ENCODE data around the gene GFER. TPM values are rescaled to one million over a fixed set of nuclear protein-coding genes. Genes with fewer than 3 reads are reported as not detected.

GFER gene
- total RNA-seq, 1 donor = 8.7 TPM

DNA sequence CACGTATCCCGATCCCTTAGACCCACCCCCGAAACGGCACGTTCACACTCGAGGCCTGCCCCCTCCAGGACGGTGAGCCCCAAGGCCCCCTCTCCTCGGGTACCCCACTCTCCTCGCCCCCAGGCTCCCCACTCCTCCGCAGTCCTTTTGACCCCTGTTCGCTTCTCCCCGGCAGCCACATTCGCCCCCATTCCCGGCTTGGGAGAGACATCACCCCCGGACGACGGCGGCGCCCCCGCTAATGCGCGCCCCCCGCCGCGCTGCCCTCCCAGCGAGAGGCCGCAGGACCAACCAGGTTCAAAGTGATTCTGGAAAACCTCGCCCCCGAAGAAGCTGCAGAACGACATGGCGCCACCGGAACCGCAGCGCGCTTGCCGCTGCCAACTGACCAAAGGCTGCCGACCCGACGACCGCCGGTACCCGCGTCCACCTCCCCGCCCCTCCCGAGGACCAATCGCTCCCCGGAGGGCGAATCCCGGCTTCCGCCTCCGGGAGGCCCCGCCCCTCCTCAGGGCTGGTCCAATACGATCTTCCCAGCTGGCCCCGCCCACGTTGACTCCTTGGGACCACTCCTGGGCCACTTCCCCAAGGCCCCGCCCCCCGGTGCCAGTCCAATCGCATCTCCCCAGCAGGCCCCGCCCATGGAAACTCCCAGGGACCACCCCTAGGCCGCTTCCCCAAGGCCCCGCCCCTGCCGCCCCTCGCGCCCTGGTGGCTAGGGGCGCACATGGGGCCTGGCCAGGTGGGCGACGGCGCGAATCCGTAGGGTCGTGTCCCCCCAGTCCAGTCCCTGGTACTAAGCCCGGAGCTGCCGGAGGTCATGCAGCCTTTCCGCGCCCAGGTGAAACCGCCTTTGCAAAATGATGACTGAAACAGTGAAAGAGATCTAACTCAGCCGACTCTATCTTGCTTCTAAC is 40.9 kb upstream of the GFER start, which contains the start of gene MSRB1:
Gene MSRB1, minus strand, starts transcription at position 390 of the 917 bp plus-strand sequence. Its CDS starts 43 bp downstream, at position 347.
- no peaks in the 10 kb centered on the region for H4K20me1 ChIP-seq (ENCODE audit: insufficient read depth, low read length)
- no peaks in the 10 kb centered on the region for H3K27me3 ChIP-seq (ENCODE audit: insufficient read depth, low read length)

DNA sequence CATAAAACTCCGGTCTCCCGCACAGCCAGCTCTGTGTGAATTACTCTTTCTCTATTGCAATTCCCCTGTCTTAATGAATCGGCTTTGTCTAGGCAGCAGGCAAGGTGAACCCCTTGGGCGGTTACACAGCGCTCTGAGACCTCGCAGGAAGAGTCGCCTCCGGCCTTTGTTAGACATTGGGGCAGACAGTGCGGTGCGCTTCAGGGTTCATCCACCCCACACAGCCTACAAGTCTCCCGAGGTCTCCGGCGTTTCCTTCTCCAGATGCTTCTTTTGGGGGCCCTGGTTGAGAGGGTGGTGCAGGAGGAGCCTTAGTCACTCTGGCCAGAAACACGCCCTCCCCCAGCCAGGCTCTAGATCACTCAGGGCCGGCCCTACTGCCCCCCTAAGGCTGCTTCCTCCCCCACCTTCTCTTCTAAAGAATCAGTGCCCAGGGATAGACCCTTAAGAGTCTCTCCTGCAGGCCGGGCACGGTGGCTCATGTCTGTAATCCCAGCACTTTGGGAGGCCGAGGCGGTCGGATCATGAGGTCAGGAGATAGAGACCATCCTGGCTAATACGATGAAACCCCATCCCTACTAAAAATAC is 39.3 kb upstream of the GFER start:
- Histone ChIP-seq H3K79me2 (ENCODE audit: insufficient read depth, low read length) (no peaks in the 10 kb centered on the region), H3K36me3 (ENCODE audit: insufficient read depth, low read length) (peaks cover 6% of the 10 kb centered on the region), H3K9me3 (ENCODE audit: low read depth, low read length) (no peaks in the 10 kb centered on the region), H3K4me3 (ENCODE audit: insufficient read depth, low read length) (no peak overlapping the region), H3K27ac (ENCODE audit: low read depth, low read length) (no peak overlapping the region), H2AFZ (ENCODE audit: low read length) (no peak overlapping the region), H3K4me1 (ENCODE audit: insufficient read depth, low read length) (peaks cover 10% of the 10 kb centered on the region), H3K4me2 (ENCODE audit: insufficient read depth, low read length) (no peak overlapping the region), H4K20me1 (ENCODE audit: insufficient read depth, low read length) (no peaks in the 10 kb centered on the region), H3K27me3 (ENCODE audit: insufficient read depth, low read length) (no peaks in the 10 kb centered on the region)
- TF ChIP-seq, protein P1, sequence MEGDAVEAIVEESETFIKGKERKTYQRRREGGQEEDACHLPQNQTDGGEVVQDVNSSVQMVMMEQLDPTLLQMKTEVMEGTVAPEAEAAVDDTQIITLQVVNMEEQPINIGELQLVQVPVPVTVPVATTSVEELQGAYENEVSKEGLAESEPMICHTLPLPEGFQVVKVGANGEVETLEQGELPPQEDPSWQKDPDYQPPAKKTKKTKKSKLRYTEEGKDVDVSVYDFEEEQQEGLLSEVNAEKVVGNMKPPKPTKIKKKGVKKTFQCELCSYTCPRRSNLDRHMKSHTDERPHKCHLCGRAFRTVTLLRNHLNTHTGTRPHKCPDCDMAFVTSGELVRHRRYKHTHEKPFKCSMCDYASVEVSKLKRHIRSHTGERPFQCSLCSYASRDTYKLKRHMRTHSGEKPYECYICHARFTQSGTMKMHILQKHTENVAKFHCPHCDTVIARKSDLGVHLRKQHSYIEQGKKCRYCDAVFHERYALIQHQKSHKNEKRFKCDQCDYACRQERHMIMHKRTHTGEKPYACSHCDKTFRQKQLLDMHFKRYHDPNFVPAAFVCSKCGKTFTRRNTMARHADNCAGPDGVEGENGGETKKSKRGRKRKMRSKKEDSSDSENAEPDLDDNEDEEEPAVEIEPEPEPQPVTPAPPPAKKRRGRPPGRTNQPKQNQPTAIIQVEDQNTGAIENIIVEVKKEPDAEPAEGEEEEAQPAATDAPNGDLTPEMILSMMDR (IDR thresholded peaks at IDR 0.05; ENCODE audit: extremely low read depth, low read depth, low read length) = no peak
- DNase-seq (ENCODE audit: insufficient read length, low spot score, missing footprints) = peak; percentile 68

More for the DNA sequence above, 40.9 kb upstream of the GFER start, which contains the start of gene MSRB1:
- Histone ChIP-seq H3K9me3 (ENCODE audit: low read depth, low read length) (no peaks in the 10 kb centered on the region), H3K36me3 (ENCODE audit: insufficient read depth, low read length) (peaks cover 14% of the 10 kb centered on the region), H3K4me2 (ENCODE audit: insufficient read depth, low read length) (peak within 1 kb of the TSS; percentile 95), H3K27ac (ENCODE audit: low read depth, low read length) (peak within 1 kb of the TSS; percentile 33), H2AFZ (ENCODE audit: low read length) (peak within 1 kb of the TSS; percentile 89), H3K79me2 (ENCODE audit: insufficient read depth, low read length) (no peaks in the 10 kb centered on the region), H3K4me3 (ENCODE audit: insufficient read depth, low read length) (peak within 1 kb of the TSS; percentile 94), H3K4me1 (ENCODE audit: insufficient read depth, low read length) (peaks cover 10% of the 10 kb centered on the region)
- peak; percentile 100 for DNase-seq (ENCODE audit: insufficient read length, low spot score, missing footprints)
- TF ChIP-seq, protein P1 (IDR thresholded peaks at IDR 0.05; ENCODE audit: extremely low read depth, low read depth, low read length) = no peak

DNA sequence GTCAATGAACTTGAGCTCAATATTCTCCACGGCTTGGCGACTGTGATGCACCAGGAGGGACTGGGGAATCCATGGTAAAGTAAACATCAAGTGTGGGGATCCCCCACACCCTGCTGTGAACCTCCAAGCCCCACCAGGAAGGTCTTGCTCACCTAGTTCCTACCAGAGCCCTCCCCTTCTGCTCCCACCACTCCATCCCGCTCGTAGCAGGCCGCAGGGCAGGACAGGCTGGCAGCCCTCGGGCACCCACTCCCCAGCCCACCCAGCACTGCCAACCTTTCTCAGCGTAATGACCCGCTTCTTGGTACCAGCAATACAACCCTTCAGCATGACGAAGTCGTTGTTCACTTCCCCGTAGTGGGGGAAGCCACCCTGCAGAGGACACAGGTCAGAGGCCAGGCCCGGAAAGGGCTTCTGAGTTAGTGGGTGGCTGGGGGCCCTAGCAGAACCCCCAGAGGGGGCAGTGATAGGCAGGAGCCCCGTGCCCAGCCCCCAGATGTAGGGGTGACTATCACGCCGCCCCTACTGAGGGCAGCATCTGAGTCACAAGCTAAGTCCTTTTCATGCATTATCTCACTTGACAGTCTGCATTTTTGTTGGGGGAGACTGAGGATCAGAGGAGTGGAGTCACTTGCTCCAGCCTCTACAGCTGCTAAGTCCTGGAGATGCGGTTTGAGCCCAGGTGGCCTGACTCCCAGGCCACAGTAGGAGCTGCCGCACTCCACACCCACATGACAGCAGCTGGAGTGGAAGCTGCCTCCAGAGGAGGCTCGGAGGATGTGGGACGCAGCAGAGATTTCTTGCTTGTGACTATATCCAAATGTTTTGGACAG is 38.2 kb upstream of the GFER start:
- Histone ChIP-seq H3K4me1 (ENCODE audit: insufficient read depth, low read length) (peaks cover 10% of the 10 kb centered on the region), H3K9me3 (ENCODE audit: low read depth, low read length) (no peaks in the 10 kb centered on the region), H3K79me2 (ENCODE audit: insufficient read depth, low read length) (no peaks in the 10 kb centered on the region), H4K20me1 (ENCODE audit: insufficient read depth, low read length) (no peaks in the 10 kb centered on the region), H3K36me3 (ENCODE audit: insufficient read depth, low read length) (no peaks in the 10 kb centered on the region), H3K4me3 (ENCODE audit: insufficient read depth, low read length) (no peak overlapping the region), H3K27me3 (ENCODE audit: insufficient read depth, low read length) (no peaks in the 10 kb centered on the region), H3K27ac (ENCODE audit: low read depth, low read length) (no peak overlapping the region), H2AFZ (ENCODE audit: low read length) (no peak overlapping the region), H3K4me2 (ENCODE audit: insufficient read depth, low read length) (no peak overlapping the region)
- DNase-seq (ENCODE audit: insufficient read length, low spot score, missing footprints) = peak; percentile 71
- TF ChIP-seq, protein P1 (IDR thresholded peaks at IDR 0.05; ENCODE audit: extremely low read depth, low read depth, low read length) = no peak

Measured in osteoblast (primary cell).